ENCODE data around the gene HIPK3.
"Not testable (repeated sequence)": the region's sequence is repeated elsewhere in the genome, so short reads cannot be mapped to it uniquely, and the experiment has no call there.

The HIPK3 gene

GRCh38 chr11:33268945-33269540 is 11.9 kb downstream of the HIPK3 start:
- no peak for TF ChIP-seq ZNF274 (IDR thresholded peaks at IDR 0.05; ENCODE audit: low read depth, low read length)

GRCh38 chr11:33269822-33270221 is 12.6 kb downstream of the HIPK3 start:
- H3K4me3 ChIP-seq (ENCODE audit: low read length), result no peak overlapping the region
- no peak for TF ChIP-seq ZNF274 (IDR thresholded peaks at IDR 0.05; ENCODE audit: low read depth, low read length)

More at GRCh38 chr11:33268945-33269540, 11.9 kb downstream of the HIPK3 start:
- H3K4me3 ChIP-seq (ENCODE audit: low read length), result no peak overlapping the region

- H3K4me3 ChIP-seq (ENCODE audit: low read length), result no peak overlapping the region
- TF ChIP-seq ZNF274 (IDR thresholded peaks at IDR 0.05; ENCODE audit: low read depth, low read length), result no peak
These were observed 13.9 kb downstream of the HIPK3 start for GRCh38 chr11:33271059-33271458.

- H3K4me3 ChIP-seq (ENCODE audit: low read length), result no peak overlapping the region
- TF ChIP-seq ZNF274 (IDR thresholded peaks at IDR 0.05; ENCODE audit: low read depth, low read length), result no peak
These were observed 15.3 kb downstream of the HIPK3 start for GRCh38 chr11:33272338-33273107.

- TF ChIP-seq ZNF274 (IDR thresholded peaks at IDR 0.05; ENCODE audit: low read depth, low read length), result no peak
- no peak overlapping the region for H3K4me3 ChIP-seq (ENCODE audit: low read length)
These were observed 16.5 kb downstream of the HIPK3 start for GRCh38 chr11:33273656-33274055.

- H3K4me3 ChIP-seq (ENCODE audit: low read length), result no peak overlapping the region
These were observed 23.2 kb downstream of the HIPK3 start for GRCh38 chr11:33280411-33280810.

GRCh38 chr11:33281758-33282157 is 24.6 kb downstream of the HIPK3 start:
- no peak for TF ChIP-seq ZNF274 (IDR thresholded peaks at IDR 0.05; ENCODE audit: low read depth, low read length)
- H3K4me3 ChIP-seq (ENCODE audit: low read length), result no peak overlapping the region

More at GRCh38 chr11:33280411-33280810, 23.2 kb downstream of the HIPK3 start:
- no peak for TF ChIP-seq ZNF274 (IDR thresholded peaks at IDR 0.05; ENCODE audit: low read depth, low read length)

- no peak overlapping the region for H3K4me3 ChIP-seq (ENCODE audit: low read length)
- TF ChIP-seq ZNF274 (IDR thresholded peaks at IDR 0.05; ENCODE audit: low read depth, low read length), result no peak
These were observed 27.6 kb downstream of the HIPK3 start for GRCh38 chr11:33284818-33285217.

GRCh38 chr11:33290319-33290718 is 33.1 kb downstream of the HIPK3 start:
- no peak overlapping the region for H3K4me3 ChIP-seq (ENCODE audit: low read length)
- TF ChIP-seq ZNF274 (IDR thresholded peaks at IDR 0.05; ENCODE audit: low read depth, low read length), result no peak

GRCh38 chr11:33291004-33291777 is 34.0 kb downstream of the HIPK3 start:
- no peak for TF ChIP-seq ZNF274 (IDR thresholded peaks at IDR 0.05; ENCODE audit: low read depth, low read length)
- H3K4me3 ChIP-seq (ENCODE audit: low read length), result no peak overlapping the region

GRCh38 chr11:33292311-33292710 is 35.1 kb downstream of the HIPK3 start:
- no peak overlapping the region for H3K4me3 ChIP-seq (ENCODE audit: low read length)

GRCh38 chr11:33294224-33294623 is 37.0 kb downstream of the HIPK3 start:
- H3K4me3 ChIP-seq (ENCODE audit: low read length), result no peak overlapping the region
- TF ChIP-seq ZNF274 (IDR thresholded peaks at IDR 0.05; ENCODE audit: low read depth, low read length), result no peak

More at GRCh38 chr11:33292311-33292710, 35.1 kb downstream of the HIPK3 start:
- TF ChIP-seq ZNF274 (IDR thresholded peaks at IDR 0.05; ENCODE audit: low read depth, low read length), result no peak

GRCh38 chr11:33294797-33295196 is 37.6 kb downstream of the HIPK3 start:
- H3K4me3 ChIP-seq (ENCODE audit: low read length), result no peak overlapping the region
- no peak for TF ChIP-seq ZNF274 (IDR thresholded peaks at IDR 0.05; ENCODE audit: low read depth, low read length)

- no peak for TF ChIP-seq ZNF274 (IDR thresholded peaks at IDR 0.05; ENCODE audit: low read depth, low read length)
- H3K4me3 ChIP-seq (ENCODE audit: low read length), result no peak overlapping the region
These were observed 39.5 kb downstream of the HIPK3 start for GRCh38 chr11:33296695-33297094.

- no peak for TF ChIP-seq ZNF274 (IDR thresholded peaks at IDR 0.05; ENCODE audit: low read depth, low read length)
- H3K4me3 ChIP-seq (ENCODE audit: low read length), result no peak overlapping the region
These were observed 46.4 kb downstream of the HIPK3 start for GRCh38 chr11:33303541-33303940.

GRCh38 chr11:33306821-33307220 is 49.6 kb downstream of the HIPK3 start:
- H3K4me3 ChIP-seq (ENCODE audit: low read length), result not testable (repeated sequence)
